WTC11 (cell line): ENCODE results near the gene SIRPG. TPM values are rescaled to one million over a fixed set of nuclear protein-coding genes. Genes with fewer than 3 reads are reported as not detected.

Source experiments
- ATAC-seq: fragments of 200-7000 bp; cut with Tn5 transposase; 2 replicates; pipeline ENCODE4 v1.10.0; 2021; ENCODE audit warnings: mild to moderate bottlenecking, moderate library complexity
- CTCF ChIA-PET: fragments of 300-600 bp; sonication (Branson Sonifier 250); formaldehyde crosslinking; loops from one replicate; lab custom pipeline; 2021; ENCODE audit warnings: antibody characterized with exemption; lab: Charles Lee
- POLR2A ChIA-PET: fragments of 350-600 bp; sonication (Branson Sonifier 250); formaldehyde crosslinking; loops from one replicate; lab custom pipeline; 2021; ENCODE audit warnings: antibody characterized with exemption; lab: Charles Lee
- DNase-seq: peaks from one replicate; pipeline ENCODE4 v3.0.0; 2021; ENCODE audit warnings: low spot score
- H3K27ac Mint-ChIP-seq: 2 replicates; pipeline ENCODE4 v1.8.0; 2021; ENCODE audit warnings: mixed read lengths
- H3K27me3 Mint-ChIP-seq: 2 replicates; pipeline ENCODE4 v1.8.0; 2021; ENCODE audit warnings: low read depth, mild to moderate bottlenecking, moderate library complexity, mixed read lengths
- H3K36me3 Mint-ChIP-seq: 2 replicates; pipeline ENCODE4 v1.8.0; 2021; ENCODE audit warnings: mixed read lengths
- H3K4me1 Mint-ChIP-seq: 2 replicates; pipeline ENCODE4 v1.8.0; 2022; ENCODE audit warnings: mixed read lengths
- H3K4me3 Mint-ChIP-seq: 2 replicates; pipeline ENCODE4 v1.8.0; 2021; ENCODE audit warnings: mild to moderate bottlenecking, moderate library complexity, mixed read lengths
- H3K9me3 Mint-ChIP-seq: 2 replicates; pipeline ENCODE4 v1.8.0; 2021; ENCODE audit warnings: mixed read lengths
- ATF1 ChIP-seq: sonication (generic); formaldehyde crosslinking; IDR thresholded peaks from 2 replicates; pipeline ENCODE4 v1.8.1; 2023; ENCODE audit warnings: mild to moderate bottlenecking, moderate library complexity, missing genetic modification reagents
- E2F5 ChIP-seq: sonication (generic); formaldehyde crosslinking; IDR thresholded peaks from 2 replicates; pipeline ENCODE4 v1.8.1; 2022; ENCODE audit warnings: mild to moderate bottlenecking, moderate library complexity, missing genetic modification reagents
- EMX1 ChIP-seq: fragments of 250-450 bp; sonication (Bioruptor Pico); IDR thresholded peaks from 2 replicates; pipeline ENCODE4 v1.8.0; 2021; ENCODE audit warnings: mild to moderate bottlenecking
- FOXJ3 ChIP-seq: sonication (generic); formaldehyde crosslinking; IDR thresholded peaks from 2 replicates; pipeline ENCODE4 v1.9.0; 2021; ENCODE audit warnings: missing genetic modification reagents, mild to moderate bottlenecking, borderline replicate concordance
- GABPB1 ChIP-seq: sonication (generic); formaldehyde crosslinking; IDR thresholded peaks from 2 replicates; pipeline ENCODE4 v1.8.1; 2023; ENCODE audit warnings: mild to moderate bottlenecking, missing genetic modification reagents
- IRF1 ChIP-seq: sonication (generic); formaldehyde crosslinking; IDR thresholded peaks from 2 replicates; pipeline ENCODE4 v1.8.0; 2023; ENCODE audit warnings: missing genetic modification reagents
- RELA ChIP-seq: sonication (generic); formaldehyde crosslinking; IDR thresholded peaks from 2 replicates; pipeline ENCODE4 v1.8.1; 2022; ENCODE audit warnings: missing genetic modification reagents, mild to moderate bottlenecking, borderline replicate concordance
- SMAD4 ChIP-seq: sonication (generic); formaldehyde crosslinking; IDR thresholded peaks from 2 replicates; pipeline ENCODE4 v1.8.0; 2022; ENCODE audit warnings: mild to moderate bottlenecking, missing genetic modification reagents
- STAT6 ChIP-seq: sonication (generic); formaldehyde crosslinking; conservative IDR thresholded peaks from 2 replicates; pipeline ENCODE4 v1.8.1; 2023; ENCODE audit warnings: mild to moderate bottlenecking, low read depth, missing genetic modification reagents, moderate library complexity
- TCF7 ChIP-seq: sonication (generic); formaldehyde crosslinking; IDR thresholded peaks from 2 replicates; pipeline ENCODE4 v1.8.0; 2022; ENCODE audit warnings: mild to moderate bottlenecking, low read depth, missing genetic modification reagents, moderate library complexity
- TEAD1 ChIP-seq: sonication (generic); formaldehyde crosslinking; IDR thresholded peaks from 2 replicates; pipeline ENCODE4 v1.8.0; 2022; ENCODE audit warnings: mild to moderate bottlenecking, missing genetic modification reagents
- TEAD4 ChIP-seq: sonication (generic); formaldehyde crosslinking; IDR thresholded peaks from 2 replicates; pipeline ENCODE4 v1.8.0; 2022; ENCODE audit warnings: mild to moderate bottlenecking, missing genetic modification reagents
- TP53 ChIP-seq: sonication (generic); formaldehyde crosslinking; IDR thresholded peaks from 2 replicates; pipeline ENCODE4 v1.8.1; 2023; ENCODE audit warnings: mild to moderate bottlenecking, missing genetic modification reagents
- ZNF423 ChIP-seq: fragments of 250-450 bp; sonication (Bioruptor Pico); IDR thresholded peaks from 2 replicates; pipeline ENCODE4 v2.1.2; 2022; ENCODE audit warnings: mild to moderate bottlenecking, moderate library complexity
- total RNA-seq: library from RNA; stranded (reverse); gene quantifications from 3 replicates; pipeline ENCODE4 v1.2.3, GENCODE V29; 2021
- TF ChIP-seq, protein P1 (sequence below): fragments of 250-450 bp; sonication (Bioruptor Pico); IDR thresholded peaks from 2 replicates; pipeline ENCODE4 v1.9.0; 2021; ENCODE audit warnings: moderate library complexity, mild to moderate bottlenecking, inconsistent platforms, borderline replicate concordance
- TF ChIP-seq, protein P2 (sequence below): fragments of 250-450 bp; sonication (Bioruptor Pico); IDR thresholded peaks from 2 replicates; pipeline ENCODE4 v1.9.0; 2021; ENCODE audit warnings: mild to moderate bottlenecking
- TF ChIP-seq, protein P3 (sequence below): sonication (generic); formaldehyde crosslinking; IDR thresholded peaks from 2 replicates; pipeline ENCODE4 v1.8.1; 2023; ENCODE audit warnings: mild to moderate bottlenecking, missing genetic modification reagents, borderline replicate concordance

The SIRPG gene
- total RNA-seq, 1 experiment from 2014 or later, result not detected

DNA sequence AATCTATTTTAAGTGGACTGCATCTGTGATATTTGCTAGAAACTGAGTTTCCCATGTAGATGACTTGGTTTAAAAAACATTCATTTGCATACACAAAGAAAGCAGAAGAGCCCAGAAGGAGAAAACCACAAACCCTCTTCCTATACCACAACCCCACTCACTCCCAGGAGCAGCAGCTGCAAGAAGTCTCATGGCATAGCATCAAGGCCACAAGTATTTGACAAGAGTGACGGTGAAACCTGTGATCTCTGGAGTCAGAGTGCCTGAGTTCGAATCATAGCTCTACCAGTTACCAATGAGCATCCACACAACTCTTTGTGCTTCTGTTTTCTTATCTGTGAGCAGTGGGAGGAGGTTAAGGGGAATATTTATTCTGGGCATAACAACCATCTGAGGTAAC, 44.7 kb upstream of the SIRPG start (continued):
- TF ChIP-seq STAT6 (no peak), SMAD4 (no peak), FOXJ3 (no peak), GABPB1 (CRISPR knock-in tag) (no peak), IRF1 (CRISPR knock-in tag) (no peak)
- TF ChIP-seq, protein P1, sequence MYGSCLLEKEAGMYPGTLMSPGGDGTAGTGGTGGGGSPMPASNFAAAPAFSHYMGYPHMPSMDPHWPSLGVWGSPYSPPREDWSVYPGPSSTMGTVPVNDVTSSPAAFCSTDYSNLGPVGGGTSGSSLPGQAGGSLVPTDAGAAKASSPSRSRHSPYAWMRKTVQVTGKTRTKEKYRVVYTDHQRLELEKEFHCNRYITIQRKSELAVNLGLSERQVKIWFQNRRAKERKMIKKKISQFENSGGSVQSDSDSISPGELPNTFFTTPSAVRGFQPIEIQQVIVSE (CRISPR knock-in tag), result no peak
- TF ChIP-seq, all 79 proteins: peak for 0

GRCh38 chr20:1700990-1701389, 43.4 kb upstream of the SIRPG start:
- peaks cover 10% of the 10 kb centered on the region for H3K4me1 Mint-ChIP-seq
- DNase-seq, result no peak
- no peak for TF ChIP-seq ATF1
- no peak for TF ChIP-seq ZNF423 (CRISPR knock-in tag)
- H3K36me3 Mint-ChIP-seq, result no peaks in the 10 kb centered on the region
- ATAC-seq, result no peak
- peaks cover 78% of the 10 kb centered on the region for H3K27me3 Mint-ChIP-seq
- H3K4me3 Mint-ChIP-seq, result no peak overlapping the region
- CTCF ChIA-PET, result no interaction called here
- no peaks in the 10 kb centered on the region for H3K9me3 Mint-ChIP-seq
- POLR2A ChIA-PET, result no interaction called here
- no peak overlapping the region for H3K27ac Mint-ChIP-seq

DNA sequence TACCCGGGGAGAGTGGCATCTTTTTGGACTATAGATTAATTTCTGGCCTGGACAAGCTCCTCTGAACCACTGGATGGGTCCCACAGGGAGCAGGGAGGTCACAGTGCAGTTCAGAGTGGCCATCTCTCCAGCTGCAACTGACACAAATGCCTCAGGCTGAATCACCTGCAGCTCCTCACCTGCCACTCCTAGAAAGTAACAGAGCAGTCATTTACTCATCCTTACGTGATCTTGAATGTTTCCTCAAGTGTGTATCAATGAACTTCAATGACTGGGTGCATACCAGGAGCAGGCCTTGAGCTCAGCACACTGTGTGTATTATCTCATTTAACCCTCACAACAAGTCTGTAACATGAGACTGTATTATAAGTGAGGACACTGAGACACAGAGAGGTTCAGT, 40.0 kb upstream of the SIRPG start:
- no peaks in the 10 kb centered on the region for H3K36me3 Mint-ChIP-seq
- DNase-seq, result no peak
- peaks cover 72% of the 10 kb centered on the region for H3K27me3 Mint-ChIP-seq
- H3K27ac Mint-ChIP-seq, result no peak overlapping the region
- TF ChIP-seq TCF7 (CRISPR knock-in tag), result no peak
- no peak for TF ChIP-seq RELA (CRISPR knock-in tag)
- TF ChIP-seq EMX1, result no peak
- TF ChIP-seq, protein P1 (CRISPR knock-in tag), result no peak
- no peak for TF ChIP-seq TP53
- TF ChIP-seq, protein P2, sequence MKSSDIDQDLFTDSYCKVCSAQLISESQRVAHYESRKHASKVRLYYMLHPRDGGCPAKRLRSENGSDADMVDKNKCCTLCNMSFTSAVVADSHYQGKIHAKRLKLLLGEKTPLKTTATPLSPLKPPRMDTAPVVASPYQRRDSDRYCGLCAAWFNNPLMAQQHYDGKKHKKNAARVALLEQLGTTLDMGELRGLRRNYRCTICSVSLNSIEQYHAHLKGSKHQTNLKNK (CRISPR knock-in tag), result no peak
- POLR2A ChIA-PET, result no interaction called here
- ATAC-seq, result no peak
- peaks cover 16% of the 10 kb centered on the region for H3K4me1 Mint-ChIP-seq
- no peaks in the 10 kb centered on the region for H3K9me3 Mint-ChIP-seq
- CTCF ChIA-PET, result interaction anchor here (0.7 to 1.4 kb wide), 2 partner anchors 79 to 397 kb away, joined by 3 to 5 read pairs; no protein-coding TSS in a partner anchor
- no peak overlapping the region for H3K4me3 Mint-ChIP-seq

DNA sequence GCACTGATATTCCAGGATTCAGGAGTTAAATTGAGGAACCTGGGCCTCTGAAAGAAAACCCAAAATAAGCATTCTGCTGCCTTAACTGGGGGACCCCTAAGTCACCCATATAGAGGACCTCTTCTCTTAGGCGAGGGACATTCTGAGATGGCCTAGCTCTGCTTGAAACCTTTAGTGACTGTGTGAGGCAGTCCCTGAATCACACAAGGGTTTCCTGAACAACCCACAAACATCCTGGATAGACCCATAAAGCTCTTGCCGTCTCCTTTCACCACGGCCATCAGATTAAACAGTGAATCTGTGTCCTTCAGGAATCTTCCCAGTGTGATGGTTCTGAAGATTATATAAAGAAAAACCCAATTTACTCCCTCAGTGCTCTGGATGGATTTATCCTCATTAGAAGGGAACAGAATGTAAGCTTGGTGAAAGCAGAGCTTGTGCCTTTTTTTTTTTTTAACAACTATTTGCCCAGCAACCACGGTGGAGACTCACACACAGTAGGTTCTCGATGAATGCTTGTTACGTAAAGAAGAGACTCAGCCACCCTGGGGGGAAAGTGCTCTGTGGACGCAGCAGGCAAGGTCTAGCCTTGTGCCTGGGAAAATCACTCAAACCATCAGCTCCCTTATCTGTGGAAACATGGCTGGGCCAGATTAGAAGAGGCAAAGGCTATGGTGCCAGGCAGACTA, 39.1 kb upstream of the SIRPG start:
- ATAC-seq (no peak), DNase-seq (no peak)
- POLR2A ChIA-PET, result no interaction called here
- no peak overlapping the region for H3K4me3 Mint-ChIP-seq
- no peaks in the 10 kb centered on the region; the same call in 1 of the 2 replicates for H3K36me3 Mint-ChIP-seq
- CTCF ChIA-PET, result interaction anchor here (1.4 kb wide), 1 partner anchor 80 kb away, joined by 5 read pairs; no protein-coding TSS in a partner anchor
- H3K9me3 Mint-ChIP-seq, result peaks cover 5% of the 10 kb centered on the region
- H3K27ac Mint-ChIP-seq, result no peak overlapping the region
- peaks cover 70% of the 10 kb centered on the region for H3K27me3 Mint-ChIP-seq
- H3K4me1 Mint-ChIP-seq, result peaks cover 16% of the 10 kb centered on the region
- TF ChIP-seq, protein P2 (CRISPR knock-in tag), result no peak
- no peak for TF ChIP-seq E2F5 (CRISPR knock-in tag)
- no peak for TF ChIP-seq TEAD1 (CRISPR knock-in tag)
- TF ChIP-seq, protein P3, sequence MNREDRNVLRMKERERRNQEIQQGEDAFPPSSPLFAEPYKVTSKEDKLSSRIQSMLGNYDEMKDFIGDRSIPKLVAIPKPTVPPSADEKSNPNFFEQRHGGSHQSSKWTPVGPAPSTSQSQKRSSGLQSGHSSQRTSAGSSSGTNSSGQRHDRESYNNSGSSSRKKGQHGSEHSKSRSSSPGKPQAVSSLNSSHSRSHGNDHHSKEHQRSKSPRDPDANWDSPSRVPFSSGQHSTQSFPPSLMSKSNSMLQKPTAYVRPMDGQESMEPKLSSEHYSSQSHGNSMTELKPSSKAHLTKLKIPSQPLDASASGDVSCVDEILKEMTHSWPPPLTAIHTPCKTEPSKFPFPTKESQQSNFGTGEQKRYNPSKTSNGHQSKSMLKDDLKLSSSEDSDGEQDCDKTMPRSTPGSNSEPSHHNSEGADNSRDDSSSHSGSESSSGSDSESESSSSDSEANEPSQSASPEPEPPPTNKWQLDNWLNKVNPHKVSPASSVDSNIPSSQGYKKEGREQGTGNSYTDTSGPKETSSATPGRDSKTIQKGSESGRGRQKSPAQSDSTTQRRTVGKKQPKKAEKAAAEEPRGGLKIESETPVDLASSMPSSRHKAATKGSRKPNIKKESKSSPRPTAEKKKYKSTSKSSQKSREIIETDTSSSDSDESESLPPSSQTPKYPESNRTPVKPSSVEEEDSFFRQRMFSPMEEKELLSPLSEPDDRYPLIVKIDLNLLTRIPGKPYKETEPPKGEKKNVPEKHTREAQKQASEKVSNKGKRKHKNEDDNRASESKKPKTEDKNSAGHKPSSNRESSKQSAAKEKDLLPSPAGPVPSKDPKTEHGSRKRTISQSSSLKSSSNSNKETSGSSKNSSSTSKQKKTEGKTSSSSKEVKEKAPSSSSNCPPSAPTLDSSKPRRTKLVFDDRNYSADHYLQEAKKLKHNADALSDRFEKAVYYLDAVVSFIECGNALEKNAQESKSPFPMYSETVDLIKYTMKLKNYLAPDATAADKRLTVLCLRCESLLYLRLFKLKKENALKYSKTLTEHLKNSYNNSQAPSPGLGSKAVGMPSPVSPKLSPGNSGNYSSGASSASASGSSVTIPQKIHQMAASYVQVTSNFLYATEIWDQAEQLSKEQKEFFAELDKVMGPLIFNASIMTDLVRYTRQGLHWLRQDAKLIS (CRISPR knock-in tag), result no peak
- TF ChIP-seq TEAD4 (CRISPR knock-in tag), result no peak
